Bronchus fibroblast of lung (primary cell): Measurements from ENCODE around the gene MPP4. TPM values are rescaled to one million over a fixed set of nuclear protein-coding genes. Genes with fewer than 3 reads are reported as not detected.

Experiments
- total RNA-seq: library from RNA; depleted of rRNA; stranded (reverse); fragments of >200 nt; gene quantifications from 2 replicates; pipeline ENCODE4 v1.2.3, GENCODE V29; 2015

Gene MPP4
- total RNA-seq, result 2.7 and 4.7 TPM in 2 replicates

GRCh38 chr2:201698588-201699226 lies at the start of gene MPP4:
Gene MPP4 (minus strand): TSS chr2:201698644. CDS start chr2:201693954, 4,690 bp downstream.

GRCh38 chr2:201643216-201643890 lies 55.1 kb downstream of the MPP4 start, which contains the start of gene TMEM237:
Gene TMEM237 (minus strand): TSS chr2:201643503. CDS start chr2:201643400, 103 bp downstream.

Other genes with a start within 250 kb of the MPP4 start
- gene TRAK2, start 247.2 kb downstream of the MPP4 start, total RNA-seq, result 15.8 and 19.7 TPM in 2 replicates
- gene STRADB, start 246.9 kb downstream of the MPP4 start, total RNA-seq, result 28.4 and 31.8 TPM in 2 replicates
- gene TMEM237, start 55.1 kb downstream of the MPP4 start, total RNA-seq, result 27.1 and 29.3 TPM in 2 replicates
- 14.1 and 15.5 TPM in 2 replicates for gene ALS2, start 82.3 kb upstream of the MPP4 start, total RNA-seq
- gene CDK15, start 107.9 kb upstream of the MPP4 start, total RNA-seq, result 15.0 and 18.3 TPM in 2 replicates